GM12878 (cell line): ENCODE results near the gene PRKRA. TPM values are rescaled to one million over a fixed set of nuclear protein-coding genes. Genes with fewer than 3 reads are reported as not detected.

ENCODE experiments used
- ATAC-seq: fragments of 200-7000 bp; cut with Tn5 transposase; 3 replicates; pipeline ENCODE4 v1.9.1; 2020; ENCODE audit warnings: mild to moderate bottlenecking, moderate library complexity
- BruUV-seq: library from RNA; stranded (reverse); fragments of 400-500 nt; replicated peaks from 2 replicates; lab custom pipeline; 2021; lab: Mats Ljungman, UMichigan
- CTCF ChIA-PET: fragments of 300-600 bp; sonication (Branson Sonifier 250); formaldehyde crosslinking; extraction: SDS; loops from one replicate; lab custom pipeline; 2021; ENCODE audit warnings: inconsistent platforms; lab: Yijun Ruan, JAX
- POLR2A ChIA-PET: fragments of 350-600 bp; formaldehyde crosslinking; extraction: SDS; loops from one replicate; lab custom pipeline; 2021; ENCODE audit warnings: inconsistent platforms; lab: Charles Lee
- RAD21 ChIA-PET: fragments of 300-600 bp; sonication (Branson Sonifier 250); formaldehyde crosslinking; loops from one replicate; lab custom pipeline; 2023; ENCODE audit warnings: antibody characterized with exemption; ENCODE audit not compliant: unreplicated experiment; lab: Charles Lee
- SMC1A ChIA-PET: fragments of 300-600 bp; sonication (Branson Sonifier 250); formaldehyde crosslinking; loops from one replicate; lab custom pipeline; 2023; ENCODE audit not compliant: unreplicated experiment, uncharacterized antibody; lab: Charles Lee
- DNase-seq: peaks from one replicate; pipeline ENCODE4 v3.0.0-alpha.2; 2011; ENCODE audit warnings: low read depth, low spot score
- FAIRE-seq: peaks from 3 replicates; lab custom pipeline; 2011; peaks lifted over from hg19 to GRCh38; lab: Jason Lieb, UNC
- H2AFZ ChIP-seq: 2 replicates; pipeline ENCODE4 v1.6.0; 2011; ENCODE audit warnings: low read depth, low read length, control low read depth; ENCODE audit not compliant: control insufficient read depth
- H3K27ac ChIP-seq: 2 replicates; pipeline ENCODE4 v1.5.1; 2011; ENCODE audit warnings: control low read depth; ENCODE audit not compliant: control insufficient read depth, insufficient read depth
- H3K27me3 ChIP-seq, 2 experiments: replicated peaks in 1 of 2; 2 replicates each; pipeline versions ENCODE4 v1.6.0 to v1.6.1; 2011; ENCODE audit warnings: low read length in 1 of 2; ENCODE audit not compliant: control insufficient read depth in 2 of 2, insufficient read depth in 2 of 2
- H3K36me3 ChIP-seq, 2 experiments: 2 replicates each; pipeline ENCODE4 v1.5.1; 2011; ENCODE audit warnings: low read length in 1 of 2; ENCODE audit not compliant: control insufficient read depth in 2 of 2, insufficient read depth in 2 of 2
- H3K4me1 ChIP-seq: 2 replicates; pipeline ENCODE4 v1.6.1; 2011; ENCODE audit warnings: mild to moderate bottlenecking, low read length, moderate library complexity, mixed read lengths; ENCODE audit not compliant: control insufficient read depth, insufficient read depth
- H3K4me2 ChIP-seq: 2 replicates; pipeline ENCODE4 v1.6.0; 2011; ENCODE audit warnings: control low read depth; ENCODE audit not compliant: control insufficient read depth, insufficient read depth
- H3K4me3 ChIP-seq: fragments of 200-600 bp; sonication (generic); 2 replicates; pipeline ENCODE4 v1.5.1; 2016
- H3K79me2 ChIP-seq: 2 replicates; pipeline ENCODE4 v1.6.0; 2011; ENCODE audit warnings: low read length; ENCODE audit not compliant: control insufficient read depth, insufficient read depth
- H3K9ac ChIP-seq: 2 replicates; pipeline ENCODE4 v1.8.0; 2011; ENCODE audit warnings: low read length, control low read depth, mixed read lengths; ENCODE audit not compliant: control insufficient read depth, insufficient read depth
- H3K9me3 ChIP-seq: replicated peaks from 3 replicates; pipeline ENCODE4 v1.5.1; 2011; ENCODE audit warnings: mild to moderate bottlenecking, low read length; ENCODE audit not compliant: control insufficient read depth, insufficient read depth
- H4K20me1 ChIP-seq: 2 replicates; pipeline ENCODE4 v1.6.0; 2011; ENCODE audit not compliant: control insufficient read depth, insufficient read depth
- BCL11A ChIP-seq: IDR thresholded peaks from 2 replicates; pipeline ENCODE4 v1.6.1; 2011; ENCODE audit warnings: low read depth, low read length
- HCFC1 ChIP-seq: fragments of 150-350 bp; IDR thresholded peaks from 2 replicates; pipeline ENCODE4 v1.6.1; 2014; ENCODE audit warnings: low read length
- RELA ChIP-seq: fragments of 450-650 bp; IDR thresholded peaks from 2 replicates; pipeline ENCODE4 v1.8.0; 2014; ENCODE audit warnings: borderline replicate concordance; ENCODE audit not compliant: partially characterized antibody
- RFX5 ChIP-seq: IDR thresholded peaks from 2 replicates; pipeline ENCODE4 v1.6.1; 2011; ENCODE audit warnings: low read depth, low read length, improper control_type of control experiment
- TARDBP ChIP-seq: IDR thresholded peaks from 2 replicates; pipeline ENCODE4 v1.6.1; 2016; ENCODE audit warnings: borderline replicate concordance
- ZBED1 ChIP-seq: IDR thresholded peaks from 2 replicates; pipeline ENCODE4 v1.6.1; 2016; ENCODE audit warnings: borderline replicate concordance
- WGBS: methylation state at CpG from one replicate; pipeline ENCODE4 v1.1.6; 2016; ENCODE audit warnings: low lambda C conversion rate; ENCODE audit not compliant: insufficient replicate concordance, insufficient coverage; ENCODE audit errors: missing lambda C conversion rate; 5-methylcytosine and 5-hydroxymethylcytosine counted together
- in situ Hi-C: fragments of 300-500 bp; cut with MboI; formaldehyde crosslinking; loops from 9 replicates; pipeline ENCODE4 v1.14.3; 2018; ENCODE audit warnings: mixed read lengths
- intact Hi-C: fragments of 100-400 bp; cut with micrococcal nuclease; formaldehyde crosslinking; loops from one replicate; pipeline ENCODE4 v1.14.2; 2022; ENCODE audit not compliant: unreplicated experiment
- polyA plus RNA-seq, 11 experiments: library from polyadenylated mRNA; depleted of rRNA in 4 of 11; unstranded in 6 of 11; stranded (reverse) in 5 of 11; fragments of >200 nt; fragmentation: Nextera tagmentation in 4 of 11; fragmentation: Illumina TruSeq in 1 of 11; extraction: Ambion mirVana in 4 of 11; extraction: Trizol in 1 of 11; gene quantifications; 1 replicate in 1 of 11; 2 replicates in 10 of 11; pipeline versions ENCODE4 v1.2.1 to v1.2.3, GENCODE V29; 2011 to 2016; ENCODE audit warnings: inconsistent platforms in 2 of 11, missing spikeins in 2 of 11, low read depth in 1 of 11
- total RNA-seq, 4 experiments: library from RNA; depleted of rRNA in 3 of 4; stranded (reverse); fragments of >200 nt in 3 of 4; fragmentation: Illumina TruSeq in 1 of 4; extraction: Trizol in 1 of 4; gene quantifications; 2 replicates each; pipeline versions ENCODE4 v1.2.1 to v1.2.3, GENCODE V29; 2013 to 2021
- TF ChIP-seq, protein P1 (sequence below): IDR thresholded peaks from 2 replicates; pipeline ENCODE4 v1.6.1; 2012; ENCODE audit warnings: low read depth, low read length, improper control_type of control experiment
- TF ChIP-seq, protein P2 (sequence below): fragments of 450-650 bp; IDR thresholded peaks from 2 replicates; pipeline ENCODE4 v1.6.1; 2018; ENCODE audit warnings: borderline replicate concordance, mild to moderate bottlenecking; ENCODE audit not compliant: partially characterized antibody
- TF ChIP-seq, protein P3 (sequence below): IDR thresholded peaks from 2 replicates; pipeline ENCODE4 v1.6.1; 2012; ENCODE audit warnings: low read depth, low read length, improper control_type of control experiment

Gene PRKRA
- total and polyA plus RNA-seq, 10 of the 15 experiments (the other 5 are each of a cell fraction or from before 2014, with no cell fraction given): 19.1 to 75.6 (median 51.7) TPM

DNA sequence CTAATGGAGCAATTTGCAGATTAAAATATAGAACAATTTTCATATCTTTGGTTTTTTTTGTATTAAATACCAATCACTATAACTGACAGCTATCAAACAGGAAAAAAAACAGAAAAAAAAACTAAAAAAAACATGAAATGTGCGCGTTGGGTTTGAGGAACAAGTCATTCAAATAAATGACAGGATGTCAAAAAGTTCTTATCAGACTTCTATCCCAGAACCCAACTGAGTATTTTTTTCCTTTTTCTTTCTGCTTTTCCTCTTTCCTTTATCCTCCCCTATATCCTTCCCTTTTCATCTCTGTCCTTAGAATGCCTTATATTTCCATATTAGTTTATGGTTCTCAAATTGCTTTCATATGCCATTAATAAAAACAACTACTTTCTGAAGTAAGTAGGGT lies 14.3 kb downstream of the PRKRA start:
- ATAC-seq (no peak), FAIRE-seq (no peak), DNase-seq (no peak)
- POLR2A ChIA-PET: no interaction called here
- Histone ChIP-seq H3K9me3 (no peaks in the 10 kb centered on the region), H3K27ac (no peak overlapping the region), H2AFZ (no peak overlapping the region), H3K36me3 (peaks cover 2 to 32% of the 10 kb centered on the region in 2 experiments; a peak in 3 of 4 replicates), H3K4me3 (no peak overlapping the region), H3K4me1 (no peaks in the 10 kb centered on the region), H3K79me2 (no peaks in the 10 kb centered on the region), H3K4me2 (no peak overlapping the region), H3K9ac (no peak overlapping the region), H4K20me1 (no peaks in the 10 kb centered on the region), H3K27me3 (no peaks in the 10 kb centered on the region)
- 97% methylated on average over 2 of the region's 2 CpGs for WGBS
- no peak for TF ChIP-seq RFX5
- TF ChIP-seq, protein P1, sequence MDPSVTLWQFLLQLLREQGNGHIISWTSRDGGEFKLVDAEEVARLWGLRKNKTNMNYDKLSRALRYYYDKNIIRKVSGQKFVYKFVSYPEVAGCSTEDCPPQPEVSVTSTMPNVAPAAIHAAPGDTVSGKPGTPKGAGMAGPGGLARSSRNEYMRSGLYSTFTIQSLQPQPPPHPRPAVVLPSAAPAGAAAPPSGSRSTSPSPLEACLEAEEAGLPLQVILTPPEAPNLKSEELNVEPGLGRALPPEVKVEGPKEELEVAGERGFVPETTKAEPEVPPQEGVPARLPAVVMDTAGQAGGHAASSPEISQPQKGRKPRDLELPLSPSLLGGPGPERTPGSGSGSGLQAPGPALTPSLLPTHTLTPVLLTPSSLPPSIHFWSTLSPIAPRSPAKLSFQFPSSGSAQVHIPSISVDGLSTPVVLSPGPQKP: no peak
- TF ChIP-seq, protein P2, sequence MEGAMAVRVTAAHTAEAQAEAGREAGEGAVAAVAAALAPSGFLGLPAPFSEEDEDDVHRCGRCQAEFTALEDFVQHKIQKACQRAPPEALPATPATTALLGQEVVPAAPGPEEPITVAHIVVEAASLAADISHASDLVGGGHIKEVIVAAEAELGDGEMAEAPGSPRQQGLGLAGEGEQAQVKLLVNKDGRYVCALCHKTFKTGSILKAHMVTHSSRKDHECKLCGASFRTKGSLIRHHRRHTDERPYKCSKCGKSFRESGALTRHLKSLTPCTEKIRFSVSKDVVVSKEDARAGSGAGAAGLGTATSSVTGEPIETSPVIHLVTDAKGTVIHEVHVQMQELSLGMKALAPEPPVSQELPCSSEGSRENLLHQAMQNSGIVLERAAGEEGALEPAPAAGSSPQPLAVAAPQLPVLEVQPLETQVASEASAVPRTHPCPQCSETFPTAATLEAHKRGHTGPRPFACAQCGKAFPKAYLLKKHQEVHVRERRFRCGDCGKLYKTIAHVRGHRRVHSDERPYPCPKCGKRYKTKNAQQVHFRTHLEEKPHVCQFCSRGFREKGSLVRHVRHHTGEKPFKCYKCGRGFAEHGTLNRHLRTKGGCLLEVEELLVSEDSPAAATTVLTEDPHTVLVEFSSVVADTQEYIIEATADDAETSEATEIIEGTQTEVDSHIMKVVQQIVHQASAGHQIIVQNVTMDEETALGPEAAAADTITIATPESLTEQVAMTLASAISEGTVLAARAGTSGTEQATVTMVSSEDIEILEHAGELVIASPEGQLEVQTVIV: no peak
- TF ChIP-seq, protein P3, sequence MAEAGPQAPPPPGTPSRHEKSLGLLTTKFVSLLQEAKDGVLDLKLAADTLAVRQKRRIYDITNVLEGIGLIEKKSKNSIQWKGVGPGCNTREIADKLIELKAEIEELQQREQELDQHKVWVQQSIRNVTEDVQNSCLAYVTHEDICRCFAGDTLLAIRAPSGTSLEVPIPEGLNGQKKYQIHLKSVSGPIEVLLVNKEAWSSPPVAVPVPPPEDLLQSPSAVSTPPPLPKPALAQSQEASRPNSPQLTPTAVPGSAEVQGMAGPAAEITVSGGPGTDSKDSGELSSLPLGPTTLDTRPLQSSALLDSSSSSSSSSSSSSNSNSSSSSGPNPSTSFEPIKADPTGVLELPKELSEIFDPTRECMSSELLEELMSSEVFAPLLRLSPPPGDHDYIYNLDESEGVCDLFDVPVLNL: no peak
- no peak for TF ChIP-seq ZBED1
- TF ChIP-seq BCL11A: no peak
- TF ChIP-seq HCFC1: no peak
- TF ChIP-seq RELA: no peak
- no peak for TF ChIP-seq TARDBP
- no TSS peak for BruUV-seq
- intact Hi-C loops: no loop called here
- RAD21 ChIA-PET: no interaction called here
- in situ Hi-C loops: no loop called here
- CTCF ChIA-PET: interaction anchor here (1.0 kb wide), 2 partner anchors 11 to 22 kb away, joined by 3 to 5 read pairs; no protein-coding TSS in a partner anchor
- SMC1A ChIA-PET: no interaction called here
